Thoracic aorta (tissue), 2 donors: ENCODE data around the gene ARHGEF33. TPM values are rescaled to one million over a fixed set of nuclear protein-coding genes. Genes with fewer than 3 reads are reported as not detected.

Source experiments
- ATAC-seq: fragments of 150-250 bp; one replicate; pipeline ENCODE4 v1.8.0; 2017; ENCODE audit warnings: low read depth; ENCODE audit not compliant: insufficient number of reproducible peaks, low FRiP score
- DNase-seq: peaks from one replicate; pipeline ENCODE4 v3.0.0-alpha.2; 2020; ENCODE audit warnings: low spot score
- H3K27ac ChIP-seq, 2 donors: fragments of 200-600 bp; sonication (generic); 1 replicate in 1 of 2; 2 replicates in 1 of 2; pipeline ENCODE4 v1.5.1; 2016; ENCODE audit warnings: mild to moderate bottlenecking in 2 of 2, moderate library complexity in 2 of 2
- H3K27me3 ChIP-seq: fragments of 200-600 bp; sonication (generic); replicated peaks from 2 replicates; pipeline ENCODE4 v1.6.0; 2016; ENCODE audit warnings: mild to moderate bottlenecking; ENCODE audit not compliant: insufficient read depth
- H3K36me3 ChIP-seq: fragments of 200-600 bp; sonication (generic); one replicate; pipeline ENCODE4 v1.5.1; 2016
- H3K4me1 ChIP-seq, 2 donors: fragments of 200-600 bp; sonication (generic); 1 replicate in 1 of 2; 2 replicates in 1 of 2; pipeline versions ENCODE4 v1.5.1 to v1.6.0; 2016; ENCODE audit warnings: low read depth in 2 of 2, mild to moderate bottlenecking in 1 of 2; ENCODE audit not compliant: control insufficient read depth in 1 of 2
- H3K4me3 ChIP-seq: fragments of 200-600 bp; sonication (generic); 2 replicates; pipeline ENCODE4 v1.5.1; 2016; ENCODE audit warnings: mild to moderate bottlenecking
- H3K9me3 ChIP-seq: fragments of 200-600 bp; sonication (generic); 2 replicates; pipeline ENCODE4 v1.5.1; 2016
- total RNA-seq, 2 donors: library from RNA; depleted of rRNA; stranded (reverse); fragments of >200 nt; gene quantifications; one replicate each; pipeline versions ENCODE4 v1.1.0 to v1.2.3, GENCODE V29; 2016
- TF ChIP-seq, protein P1 (sequence below): fragments of 200-600 bp; sonication (generic); IDR thresholded peaks from one replicate; pipeline ENCODE4 v1.5.1; 2019; ENCODE audit warnings: antibody characterized with exemption

Gene ARHGEF33
- total RNA-seq, 2 donors from 2014 or later: 0.35 to 0.41 TPM

DNA sequence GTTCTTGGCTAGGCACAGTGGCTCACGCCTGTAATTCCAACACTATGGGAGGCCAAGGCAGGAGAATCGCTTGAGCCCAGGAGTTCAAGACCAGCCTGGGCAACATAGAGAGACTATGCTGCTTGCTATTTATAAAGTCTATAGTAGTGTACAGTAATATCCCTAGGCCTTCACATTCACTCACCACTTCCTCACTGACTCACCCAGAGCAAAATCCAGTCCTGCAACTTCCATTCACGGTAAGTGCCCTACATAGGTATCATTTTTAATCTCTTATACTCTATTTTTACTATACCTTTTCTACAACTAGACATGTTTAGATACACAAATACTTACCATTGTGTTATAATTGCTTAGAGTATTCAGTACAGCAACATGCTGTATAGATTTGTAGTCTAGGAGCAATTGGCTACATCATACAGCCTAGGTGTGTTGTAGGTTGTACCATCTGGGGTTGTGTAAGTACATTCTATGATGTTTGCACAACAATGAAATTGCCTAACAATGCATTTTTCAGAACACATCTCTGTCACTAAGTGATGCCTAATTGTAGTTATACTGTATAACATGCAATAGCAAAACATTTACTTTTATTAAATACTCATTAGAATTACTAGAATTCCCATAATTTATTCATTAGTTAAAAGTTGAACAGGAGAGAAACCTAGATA is 22.8 kb upstream of the ARHGEF33 start:
- DNase-seq: no peak

DNA sequence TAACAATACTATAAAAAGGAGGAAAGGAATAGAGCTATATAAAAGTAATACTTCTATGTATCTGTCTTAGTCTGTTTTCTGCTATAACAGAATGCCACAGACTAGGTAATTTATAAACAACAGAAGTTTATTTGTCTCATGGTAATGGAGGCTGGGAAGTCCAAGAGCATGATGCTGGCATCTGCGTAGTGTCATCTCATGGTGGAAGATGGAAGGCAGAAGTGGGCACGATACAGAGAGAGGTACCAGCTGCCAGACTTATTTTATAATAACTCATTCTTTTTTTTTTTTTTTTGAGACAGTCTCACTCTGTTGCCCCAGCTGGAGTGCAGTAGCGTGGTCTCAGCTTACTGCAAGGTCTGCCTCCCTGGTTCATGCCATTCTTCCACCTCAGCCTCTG is 18.2 kb upstream of the ARHGEF33 start:
- Histone ChIP-seq H3K27ac (no peak overlapping the region), H3K27me3 (no peaks in the 10 kb centered on the region), H3K4me3 (no peak overlapping the region), H3K9me3 (no peaks in the 10 kb centered on the region), H3K4me1 (peaks cover 3 to 10% of the 10 kb centered on the region in 2 donors), H3K36me3 (peaks cover 4% of the 10 kb centered on the region)
- no peak for ATAC-seq
- DNase-seq: no peak
- TF ChIP-seq, protein P1, sequence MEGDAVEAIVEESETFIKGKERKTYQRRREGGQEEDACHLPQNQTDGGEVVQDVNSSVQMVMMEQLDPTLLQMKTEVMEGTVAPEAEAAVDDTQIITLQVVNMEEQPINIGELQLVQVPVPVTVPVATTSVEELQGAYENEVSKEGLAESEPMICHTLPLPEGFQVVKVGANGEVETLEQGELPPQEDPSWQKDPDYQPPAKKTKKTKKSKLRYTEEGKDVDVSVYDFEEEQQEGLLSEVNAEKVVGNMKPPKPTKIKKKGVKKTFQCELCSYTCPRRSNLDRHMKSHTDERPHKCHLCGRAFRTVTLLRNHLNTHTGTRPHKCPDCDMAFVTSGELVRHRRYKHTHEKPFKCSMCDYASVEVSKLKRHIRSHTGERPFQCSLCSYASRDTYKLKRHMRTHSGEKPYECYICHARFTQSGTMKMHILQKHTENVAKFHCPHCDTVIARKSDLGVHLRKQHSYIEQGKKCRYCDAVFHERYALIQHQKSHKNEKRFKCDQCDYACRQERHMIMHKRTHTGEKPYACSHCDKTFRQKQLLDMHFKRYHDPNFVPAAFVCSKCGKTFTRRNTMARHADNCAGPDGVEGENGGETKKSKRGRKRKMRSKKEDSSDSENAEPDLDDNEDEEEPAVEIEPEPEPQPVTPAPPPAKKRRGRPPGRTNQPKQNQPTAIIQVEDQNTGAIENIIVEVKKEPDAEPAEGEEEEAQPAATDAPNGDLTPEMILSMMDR: no peak

More for the DNA sequence above, 22.8 kb upstream of the ARHGEF33 start:
- no peak overlapping the region for H3K27ac ChIP-seq
- TF ChIP-seq, protein P1: no peak
- H3K4me3 ChIP-seq: no peak overlapping the region
- no peaks in the 10 kb centered on the region for H3K27me3 ChIP-seq
- H3K36me3 ChIP-seq: peaks cover 13% of the 10 kb centered on the region
- no peak for ATAC-seq
- no peaks in the 10 kb centered on the region for H3K4me1 ChIP-seq
- no peaks in the 10 kb centered on the region for H3K9me3 ChIP-seq

DNA sequence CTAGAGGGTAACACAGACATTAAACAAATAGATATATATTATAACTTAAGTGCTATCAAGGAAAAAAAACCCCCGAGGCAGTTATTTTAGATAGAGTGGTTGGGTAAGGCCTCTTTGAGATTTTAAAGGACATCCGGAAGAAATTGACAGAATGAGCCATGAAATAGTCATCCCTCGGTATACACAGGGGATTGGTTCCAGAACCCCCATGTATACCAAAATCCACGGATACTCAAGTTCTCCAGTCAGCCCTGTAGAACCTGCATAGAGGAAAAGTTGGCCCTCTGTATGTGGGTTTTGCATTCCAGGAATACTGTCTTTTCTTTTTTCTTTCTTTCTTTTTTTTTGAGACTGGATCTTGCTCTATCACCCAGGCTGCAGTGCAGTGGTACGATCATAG is 15.9 kb upstream of the ARHGEF33 start:
- H3K4me3 ChIP-seq: no peak overlapping the region
- TF ChIP-seq, protein P1: no peak
- no peak overlapping the region for H3K27ac ChIP-seq
- no peaks in the 10 kb centered on the region for H3K9me3 ChIP-seq
- DNase-seq (no peak), ATAC-seq (no peak)
- peaks cover 5 to 15% of the 10 kb centered on the region in 2 donors for H3K4me1 ChIP-seq
- no peaks in the 10 kb centered on the region for H3K27me3 ChIP-seq
- no peaks in the 10 kb centered on the region for H3K36me3 ChIP-seq

DNA sequence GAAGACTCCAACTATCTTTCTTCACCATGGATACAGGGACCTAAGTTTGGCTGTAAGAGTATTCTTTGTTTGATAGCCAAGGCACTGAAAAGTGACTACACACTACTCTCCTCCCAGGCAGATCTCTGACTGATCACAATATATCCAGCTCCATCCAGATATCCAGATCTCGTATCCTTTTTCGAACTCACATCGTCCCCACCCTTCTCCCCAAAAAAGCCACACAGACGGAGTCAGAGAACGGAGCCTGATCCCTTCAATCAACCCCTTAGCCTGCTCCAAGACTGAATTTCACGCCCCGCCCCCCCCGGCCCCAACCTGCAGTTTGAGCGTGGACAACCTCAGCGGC is 14.5 kb upstream of the ARHGEF33 start:
- DNase-seq (no peak), ATAC-seq (no peak)
- Histone ChIP-seq H3K4me3 (peak overlapping the region; percentile 79), H3K27me3 (no peaks in the 10 kb centered on the region), H3K9me3 (no peaks in the 10 kb centered on the region), H3K4me1 (peaks cover 5 to 15% of the 10 kb centered on the region in 2 donors), H3K36me3 (peaks cover under 1% of the 10 kb centered on the region), H3K27ac (peak overlapping the region; percentile 24 to 48)
- TF ChIP-seq, protein P1: no peak

DNA sequence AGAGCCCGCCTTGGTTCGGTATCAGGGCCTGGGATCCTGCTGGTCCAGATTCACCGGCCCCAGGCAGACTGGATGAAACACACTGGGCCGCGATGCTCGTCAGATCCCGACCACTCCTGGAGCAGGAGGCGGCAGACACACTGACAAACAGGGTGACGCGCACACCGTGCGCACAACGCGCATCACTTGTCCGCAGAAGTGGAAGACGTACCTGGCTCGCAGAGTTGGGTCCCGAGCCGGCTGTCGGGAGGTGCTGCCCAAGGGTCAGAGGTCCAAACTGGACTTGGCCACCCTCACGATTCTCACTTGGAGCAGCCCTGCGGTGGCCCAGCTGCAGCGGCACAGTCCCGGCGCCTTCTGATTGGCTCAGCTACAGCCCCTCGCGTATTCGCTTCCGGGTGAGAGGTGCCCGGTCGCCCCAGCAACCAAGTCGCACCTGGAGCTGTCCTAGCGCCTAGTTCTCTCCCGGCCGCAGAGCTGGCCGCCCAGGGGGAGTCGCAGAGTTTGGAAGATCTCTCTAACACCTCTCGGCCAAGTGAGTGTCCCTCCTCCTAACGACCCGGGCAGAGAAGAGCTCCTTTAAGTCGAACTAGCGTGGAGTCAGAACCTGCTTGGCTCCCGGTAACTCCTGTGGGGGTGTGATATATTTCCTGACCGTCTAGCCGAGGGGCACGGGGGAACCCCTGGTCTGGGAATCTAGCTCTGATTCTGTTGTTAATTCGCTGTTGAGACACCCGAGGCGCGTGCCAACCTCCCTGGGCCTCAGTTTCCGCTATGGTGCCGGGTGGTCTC is 13.9 kb upstream of the ARHGEF33 start, which contains the start of the genes DHX57 and MORN2:
TSS of gene DHX57 (minus strand) at position 359 of the 792 bp plus-strand sequence. CDS start 7,529 bp downstream, outside the sequence.
TSS of gene MORN2 (plus strand) at position 401 of the 792 bp plus-strand sequence.
- no peaks in the 10 kb centered on the region for H3K27me3 ChIP-seq
- H3K9me3 ChIP-seq: no peaks in the 10 kb centered on the region
- peaks cover 5 to 15% of the 10 kb centered on the region in 2 donors for H3K4me1 ChIP-seq
- TF ChIP-seq, protein P1: no peak
- ATAC-seq: peak; percentile 74
- peak within 1 kb of the TSS; percentile 79 for H3K4me3 ChIP-seq
- peak within 1 kb of the TSS; percentile 24 to 48 for H3K27ac ChIP-seq
- peaks cover 4% of the 10 kb centered on the region for H3K36me3 ChIP-seq
- peak; percentile 67 for DNase-seq
